Bronchus fibroblast of lung (primary cell): ENCODE measurements around the gene SIGLEC6. TPM values are rescaled to one million over a fixed set of nuclear protein-coding genes. Genes with fewer than 3 reads are reported as not detected.

ENCODE experiments used
- total RNA-seq: library from RNA; depleted of rRNA; stranded (reverse); fragments of >200 nt; gene quantifications from 2 replicates; pipeline ENCODE4 v1.2.3, GENCODE V29; 2015

The SIGLEC6 gene
- total RNA-seq, result not detected in 2 replicates

GRCh38 chr19:51531349-51532315, at the start of gene SIGLEC6:
Gene SIGLEC6, minus strand, starts transcription at chr19:51531670. Its CDS starts 22 bp downstream, at chr19:51531648.

DNA sequence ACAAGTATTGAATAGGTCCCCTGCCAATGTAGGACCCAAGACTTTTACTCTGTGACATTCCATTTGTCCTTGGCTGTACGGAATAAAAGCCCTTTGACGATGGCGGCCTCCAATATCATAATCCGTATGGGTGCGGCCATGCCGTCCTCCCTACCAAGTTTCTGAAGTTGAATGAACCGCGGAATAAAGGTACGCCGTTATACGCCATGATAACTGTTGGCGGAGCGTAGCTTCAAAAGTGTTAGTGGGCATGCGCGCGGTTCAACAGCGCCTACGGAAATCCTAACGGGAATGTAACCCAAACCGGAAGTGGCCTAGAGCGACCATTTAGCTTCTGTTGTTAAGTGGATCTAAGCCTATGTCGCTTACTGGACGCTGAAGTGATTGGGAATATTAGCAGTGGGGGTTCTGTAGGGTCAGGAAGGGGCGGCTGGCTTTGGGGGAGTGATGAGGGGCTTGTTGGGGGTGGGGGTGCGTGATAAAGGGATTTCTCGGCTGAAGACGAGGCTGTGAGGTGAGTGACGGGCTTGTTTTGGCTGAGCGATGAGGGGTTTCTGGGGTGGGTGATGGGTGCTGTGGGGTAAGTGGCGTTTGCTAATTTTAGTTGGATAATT, 39.6 kb upstream of the SIGLEC6 start, which contains the start of gene ZNF175:
Gene ZNF175 (plus strand): TSS at position 322 of the 614 bp plus-strand sequence. CDS start 2,047 bp downstream, outside the sequence.

DNA sequence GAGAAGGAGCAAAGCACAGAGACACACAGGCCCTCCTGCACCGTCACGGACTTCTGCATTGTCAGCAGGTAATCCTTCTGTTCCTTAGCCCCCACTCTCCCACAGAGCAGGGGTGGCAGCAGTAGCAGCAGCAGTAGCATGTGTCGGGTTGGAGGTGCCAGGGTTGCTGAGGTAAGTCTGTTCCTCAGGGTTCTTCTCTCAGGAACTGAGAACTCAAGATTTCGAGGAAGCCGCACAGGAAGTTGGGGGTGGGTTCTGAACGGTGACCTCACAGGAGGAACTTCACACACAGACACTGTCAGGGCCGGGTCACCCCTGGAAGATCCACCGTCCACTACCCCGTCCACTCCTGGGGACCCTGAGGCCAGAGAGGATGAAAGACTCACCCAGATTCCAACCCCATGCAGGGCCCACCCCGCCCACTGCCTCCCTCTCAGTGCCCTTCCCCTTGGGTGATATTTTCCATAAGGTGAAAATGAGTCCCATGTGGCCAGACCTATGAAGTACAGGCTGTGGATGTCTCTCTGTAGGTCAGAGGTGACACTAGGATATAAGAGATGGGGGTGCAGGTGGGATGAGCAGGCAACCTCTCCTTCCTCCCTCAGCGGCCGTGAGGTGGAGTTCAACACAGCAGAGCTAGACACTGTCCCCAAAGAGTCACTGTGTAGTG, 29.7 kb downstream of the SIGLEC6 start, which contains the start of gene SIGLEC12:
Gene SIGLEC12 (minus strand): TSS at position 207 of the 670 bp plus-strand sequence. CDS start 67 bp downstream, at position 140.

GRCh38 chr19:51478381-51479234, 52.9 kb downstream of the SIGLEC6 start, which contains the start of gene CEACAM18:
Gene CEACAM18, plus strand, starts transcription at chr19:51478539.

Other genes starting within 250 kb of the SIGLEC6 start
- not detected in 2 replicates for gene IGLON5, start 220.0 kb downstream of the SIGLEC6 start, total RNA-seq
- gene VSIG10L, start 189.5 kb downstream of the SIGLEC6 start, total RNA-seq, result 0.17 and 0.89 TPM in 2 replicates
- gene ETFB, start 165.3 kb downstream of the SIGLEC6 start, total RNA-seq, result 77.2 and 84.4 TPM in 2 replicates
- gene CLDND2, start 162.7 kb downstream of the SIGLEC6 start, total RNA-seq, result 0.89 TPM in 1 of 2 replicates, not detected in the other
- not detected in 2 replicates for gene NKG7, start 159.0 kb downstream of the SIGLEC6 start, total RNA-seq
- gene LIM2, start 143.7 kb downstream of the SIGLEC6 start, total RNA-seq, result not detected in 2 replicates
- gene C19orf84, start 141.1 kb downstream of the SIGLEC6 start, total RNA-seq, result not detected in 2 replicates
- not detected in 2 replicates for gene SIGLEC10, start 114.0 kb downstream of the SIGLEC6 start, total RNA-seq
- not detected in 2 replicates for gene SIGLEC8, start 73.2 kb downstream of the SIGLEC6 start, total RNA-seq
- gene CEACAM18, start 53.1 kb downstream of the SIGLEC6 start, total RNA-seq, result not detected in 2 replicates
- gene SIGLEC12, start 29.9 kb downstream of the SIGLEC6 start, total RNA-seq, result not detected in 2 replicates
- 1.6 and 3.0 TPM in 2 replicates for gene ZNF175, start 39.6 kb upstream of the SIGLEC6 start, total RNA-seq
- gene SIGLEC5, start 98.7 kb upstream of the SIGLEC6 start, total RNA-seq, result not detected in 2 replicates
- gene SIGLEC14, start 115.2 kb upstream of the SIGLEC6 start, total RNA-seq, result not detected in 2 replicates
- 3.7 and 5.4 TPM in 2 replicates for gene SPACA6, start 161.7 kb upstream of the SIGLEC6 start, total RNA-seq
- gene HAS1, start 192.3 kb upstream of the SIGLEC6 start, total RNA-seq, result not detected in 2 replicates
- not detected in 2 replicates for gene FPR1, start 220.2 kb upstream of the SIGLEC6 start, total RNA-seq
- gene FPR2, start 229.5 kb upstream of the SIGLEC6 start, total RNA-seq, result not detected in 2 replicates